Stimulated activated CD4-positive, alpha-beta T cell treated with anti-CD3 and anti-CD28 coated beads, Interleukin-2, amount 100 ng/mL, for 4 hours (primary cell): ENCODE measurements around the gene SDR42E2.
"Not testable (repeated sequence)": the region's sequence is repeated elsewhere in the genome, so short reads cannot be mapped to it uniquely, and the experiment has no call there.

Source experiments
- DNase-seq: peaks from one replicate; pipeline ENCODE4 v3.0.0-alpha.2; 2020; ENCODE audit warnings: low read depth

The SDR42E2 gene

GRCh38 chr16:22162656-22163009 lies 327 bp downstream of the SDR42E2 start:
- no peak for DNase-seq

- no peak for DNase-seq
Observed at GRCh38 chr16:22163806-22164205, 1.5 kb downstream of the SDR42E2 start.

GRCh38 chr16:22164482-22164881 lies 2.2 kb downstream of the SDR42E2 start:
- no peak for DNase-seq

- DNase-seq = no peak
Observed at GRCh38 chr16:22165508-22166285, 3.4 kb downstream of the SDR42E2 start.

DNA sequence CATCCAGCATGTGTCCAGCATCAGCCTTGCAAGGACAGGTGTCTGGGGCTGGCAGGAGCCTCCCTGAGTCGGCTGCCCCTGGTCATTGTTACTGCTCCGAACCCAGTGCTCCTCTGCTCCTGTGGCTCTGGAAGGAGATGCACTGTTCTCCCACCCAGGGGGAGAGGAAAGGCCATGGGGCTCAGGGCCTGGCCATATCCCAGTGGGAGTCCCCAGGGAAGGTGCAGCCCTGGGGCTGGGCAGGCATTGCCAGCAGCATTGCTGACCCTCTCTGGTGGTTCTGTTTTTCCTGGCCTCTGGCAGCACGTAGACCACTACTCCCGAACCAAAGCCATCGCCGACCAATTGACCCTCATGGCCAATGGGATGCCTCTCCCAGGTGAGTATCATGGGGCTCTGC lies 9.6 kb downstream of the SDR42E2 start:
- DNase-seq = no peak

- DNase-seq = not testable (repeated sequence)
Observed at GRCh38 chr16:22172642-22173041, 10.3 kb downstream of the SDR42E2 start.

DNA sequence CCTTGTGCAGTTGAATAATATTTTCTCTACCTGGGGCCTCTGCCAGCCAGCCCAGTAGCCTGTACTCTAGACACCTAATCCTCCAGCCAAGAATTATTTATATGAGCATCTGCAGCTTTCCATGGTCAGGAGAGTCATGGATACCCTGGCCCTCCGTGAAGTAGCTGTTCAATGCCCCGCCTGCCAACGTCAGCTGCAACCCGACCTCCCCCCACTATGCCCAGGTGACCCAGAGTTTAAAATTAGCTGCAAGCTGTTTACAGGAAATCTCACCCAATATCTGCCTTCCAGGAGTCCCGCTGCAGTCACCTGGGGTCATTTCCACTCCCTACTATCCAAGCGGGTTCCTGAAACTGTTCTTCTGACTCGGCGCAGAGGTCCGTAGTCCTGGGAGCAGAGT lies 12.3 kb downstream of the SDR42E2 start:
- no peak for DNase-seq

GRCh38 chr16:22177968-22178930 lies 15.9 kb downstream of the SDR42E2 start:
- no peak for DNase-seq

- no peak for DNase-seq
Observed at GRCh38 chr16:22181426-22181825, 19.1 kb downstream of the SDR42E2 start.

GRCh38 chr16:22181843-22182242 lies 19.5 kb downstream of the SDR42E2 start:
- no peak for DNase-seq

- no peak for DNase-seq
Observed at GRCh38 chr16:22183335-22183734, 21.0 kb downstream of the SDR42E2 start.

GRCh38 chr16:22183901-22184614 lies 21.8 kb downstream of the SDR42E2 start:
- DNase-seq = no peak

GRCh38 chr16:22184615-22184968 lies 22.3 kb downstream of the SDR42E2 start:
- no peak for DNase-seq

DNA sequence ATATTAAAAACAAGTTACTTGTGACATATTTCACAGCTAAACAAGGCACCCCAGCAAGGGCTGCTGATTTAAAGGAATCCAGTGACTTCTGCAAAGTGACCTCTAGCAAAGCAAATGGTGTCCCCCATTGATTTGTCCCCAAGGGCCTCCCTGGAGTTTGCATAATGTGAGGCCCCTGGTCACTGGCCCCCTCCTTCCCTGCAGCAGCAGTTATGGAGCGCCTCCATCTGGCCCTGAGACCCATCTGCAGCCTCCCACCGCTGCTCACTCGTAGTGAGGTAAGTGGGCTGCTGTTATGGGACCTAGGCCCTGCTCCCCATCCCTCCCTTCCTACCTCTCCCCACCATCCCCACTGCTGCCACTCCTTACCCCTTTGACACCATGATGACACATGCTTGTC lies 24.2 kb downstream of the SDR42E2 start:
- no peak for DNase-seq

GRCh38 chr16:22188267-22188594 lies 25.9 kb downstream of the SDR42E2 start:
- DNase-seq = no peak

DNA sequence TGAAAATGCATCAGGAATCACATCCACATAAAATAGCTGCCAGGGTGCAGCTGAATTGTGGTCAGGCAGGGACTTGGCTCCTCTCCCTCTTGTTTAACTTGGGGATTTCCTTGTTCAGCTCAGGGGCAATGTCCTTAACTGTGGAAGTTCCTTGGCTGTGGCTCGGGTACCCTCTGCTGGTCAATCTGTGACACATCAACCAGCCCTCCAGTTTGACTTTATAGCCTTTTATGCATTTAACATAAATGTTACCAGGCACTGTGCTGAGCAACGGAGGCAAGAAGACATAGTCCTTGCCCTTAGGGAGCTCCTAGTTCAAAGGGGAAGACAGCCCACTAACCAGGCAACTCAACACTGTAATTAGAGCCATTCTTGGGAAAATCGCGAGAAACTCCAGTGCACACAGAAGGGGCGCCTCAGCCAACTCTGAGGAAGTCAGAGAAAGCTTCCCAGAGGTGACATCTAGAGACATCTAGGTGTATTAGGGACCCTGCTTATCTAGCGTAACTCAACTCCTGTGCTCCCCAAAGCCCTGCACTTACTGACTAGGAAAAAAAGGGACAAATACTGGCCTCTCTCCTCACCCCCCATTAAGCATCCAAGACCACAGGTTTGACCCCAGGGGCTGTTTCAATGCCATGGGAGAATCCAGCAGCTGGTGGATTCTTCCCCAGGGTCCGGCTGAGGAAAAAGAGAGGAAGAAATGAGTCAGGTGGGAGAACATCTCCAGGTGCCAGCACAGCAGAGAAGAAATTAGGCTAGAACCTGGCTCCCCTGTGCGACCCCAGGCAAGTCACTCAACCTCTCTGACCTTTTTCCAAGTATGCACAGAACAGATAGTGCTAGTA lies 26.5 kb downstream of the SDR42E2 start:
- DNase-seq = peak; percentile 42

- DNase-seq = no peak
Observed at GRCh38 chr16:22189473-22190080, 27.3 kb downstream of the SDR42E2 start.

DNA sequence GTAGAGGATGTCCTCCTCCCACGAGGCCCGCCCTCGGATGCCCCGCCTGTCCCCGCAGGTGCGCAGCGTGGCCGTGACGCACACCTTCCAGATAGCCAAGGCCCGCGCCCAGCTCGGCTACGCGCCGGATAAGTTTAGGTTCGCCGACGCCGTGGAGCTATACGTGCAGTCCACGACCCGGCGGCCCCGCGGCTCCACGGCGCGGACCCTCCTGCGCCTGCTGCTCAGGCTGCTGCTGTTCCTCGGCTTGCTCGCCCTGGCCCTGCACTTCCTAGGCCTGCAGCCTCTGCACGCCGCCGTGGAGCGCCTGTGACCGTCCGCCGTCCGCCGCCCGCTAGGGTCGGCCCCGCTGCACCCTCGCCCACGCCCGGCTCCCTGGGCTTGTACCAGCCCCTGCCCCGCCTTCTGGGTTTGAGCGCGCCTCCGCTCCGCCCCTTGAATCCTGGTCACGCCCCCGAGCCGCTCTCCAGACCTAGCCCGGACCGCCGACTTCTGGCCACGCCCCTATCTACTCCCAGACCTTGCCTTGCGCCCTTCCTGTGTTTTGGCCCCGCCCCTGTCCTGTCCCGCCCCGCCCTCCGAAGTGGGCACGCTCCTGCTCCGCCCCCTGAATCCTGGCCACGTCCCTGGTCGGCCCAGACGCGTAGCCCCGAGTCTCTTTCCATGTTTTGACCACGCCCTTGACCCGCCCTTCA lies 27.9 kb downstream of the SDR42E2 start:
- peak; percentile 92 for DNase-seq

DNA sequence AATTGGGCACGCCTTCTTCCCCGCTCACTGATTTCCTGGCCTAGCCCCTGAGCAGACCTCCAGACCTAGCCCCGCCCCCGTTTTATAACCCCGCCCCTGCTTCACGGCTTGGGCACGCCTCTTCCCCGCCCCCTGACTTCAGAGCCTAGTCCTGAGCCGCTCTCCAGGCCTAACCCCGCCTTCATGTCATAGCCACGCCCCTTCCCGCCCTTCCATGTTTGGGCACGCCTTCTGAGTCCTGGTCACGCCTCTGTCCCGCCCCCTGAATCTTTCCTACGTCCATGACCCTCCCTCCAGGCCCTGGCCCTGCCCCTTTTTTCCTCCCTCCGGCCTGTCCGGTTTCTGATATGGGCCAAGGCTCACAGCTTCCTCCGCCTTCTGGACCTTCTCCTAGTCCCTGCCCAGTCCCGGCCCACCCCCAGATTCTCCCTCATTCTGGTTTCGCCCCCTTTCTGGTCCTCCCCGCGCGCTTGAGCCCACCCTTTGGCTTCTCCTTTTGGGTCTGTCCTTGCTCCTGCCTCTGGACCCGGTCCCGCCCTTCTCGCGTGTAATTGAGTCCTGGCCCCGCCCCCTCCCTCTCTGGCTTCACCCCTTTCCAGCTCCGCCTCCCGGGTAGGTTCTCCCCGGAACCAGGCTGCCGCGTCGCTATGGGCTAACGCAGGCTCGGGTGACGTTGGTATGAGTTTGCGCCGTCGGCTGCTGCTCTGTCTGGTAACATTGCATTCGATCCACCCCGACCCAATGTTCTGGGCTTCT lies 28.6 kb downstream of the SDR42E2 start:
- peak; percentile 99 for DNase-seq
